ENCODE results near the gene NR1I3. TPM values are rescaled to one million over a fixed set of nuclear protein-coding genes. Genes with fewer than 3 reads are reported as not detected.

NR1I3 gene
- total and polyA plus RNA-seq, 2 of the 13 experiments (the other 11 are each of a cell fraction or from before 2014, with no cell fraction given), result 0.62 to 0.95 TPM

- TF ChIP-seq KDM2A (CRISPR knock-in tag; IDR thresholded peaks at IDR 0.05; ENCODE audit: borderline replicate concordance, low read depth) (no peak), ZNF552 (CRISPR knock-in tag; IDR thresholded peaks at IDR 0.05; ENCODE audit: borderline replicate concordance) (no peak; the same call in 1 of the 2 replicates), XRCC5 (optimal IDR thresholded peaks at IDR 0.05; ENCODE audit: low read length) (peak; percentile 24), PAF1 (CRISPR knock-in tag; IDR thresholded peaks at IDR 0.05) (no peak), ZFP82 (CRISPR knock-in tag; IDR thresholded peaks at IDR 0.05; ENCODE audit: borderline replicate concordance) (0 out of 2 replicates have a peak, but pooled peaks have one; percentile 36), ZNF629 (CRISPR knock-in tag; conservative IDR thresholded peaks at IDR 0.05) (no peak), ZMYM2 (CRISPR knock-in tag; IDR thresholded peaks at IDR 0.05) (peak; percentile 38; the same call in 1 of the 2 replicates), TIGD3 (CRISPR knock-in tag; IDR thresholded peaks at IDR 0.05; ENCODE audit: borderline replicate concordance) (no peak), ZNF225 (CRISPR knock-in tag; IDR thresholded peaks at IDR 0.05) (no peak; the same call in 1 of the 2 replicates), CBX1 (IDR thresholded peaks at IDR 0.05; ENCODE audit: low read depth) (peak; percentile 52), REST (IDR thresholded peaks at IDR 0.05; ENCODE audit: borderline replicate concordance in 1 of 2, low read depth in 1 of 2, low read length in 2 of 2) (peak in 1 of 2 experiments; percentile 78; a peak in 2 of 4 replicates), TRAFD1 (CRISPR knock-in tag; IDR thresholded peaks at IDR 0.05; ENCODE audit: borderline replicate concordance) (peak; percentile 36; the same call in 1 of the 2 replicates), TP53 (CRISPR knock-in tag; conservative IDR thresholded peaks at IDR 0.05) (no peak), ZNF235 (CRISPR knock-in tag; IDR thresholded peaks at IDR 0.05; ENCODE audit: borderline replicate concordance) (no peak), NR2F6 (IDR thresholded peaks at IDR 0.05) (peak; percentile 65), NR2F6 (CRISPR knock-in tag; IDR thresholded peaks at IDR 0.05) (peak; percentile 71; the same call in 1 of the 2 replicates), PAX8 (CRISPR knock-in tag; IDR thresholded peaks at IDR 0.05; ENCODE audit: borderline replicate concordance) (no peak), AHR (CRISPR knock-in tag; IDR thresholded peaks at IDR 0.05) (no peak), SNAPC2 (CRISPR knock-in tag; IDR thresholded peaks at IDR 0.05) (no peak), NFE2L1 (CRISPR knock-in tag; IDR thresholded peaks at IDR 0.05; ENCODE audit: borderline replicate concordance) (no peak), ZC3H4 (CRISPR knock-in tag; IDR thresholded peaks at IDR 0.05; ENCODE audit: borderline replicate concordance) (peak; percentile 95)
These were observed 19.5 kb downstream of the NR1I3 start (continued) for GRCh38 chr1:161218301-161219077.
